C1 segment of cervical spinal cord (tissue), 14 donors: ENCODE results near the gene SIGLEC11.
A peak's percentile ranks its signal among the peaks of the same experiment; 100 is the strongest.
"Not testable (repeated sequence)": the region's sequence is repeated elsewhere in the genome, so short reads cannot be mapped to it uniquely, and the experiment has no call there.

Experiments used
- DNase-seq, 14 donors: peaks; one replicate each; lab custom pipeline; 2025; lab: John Stamatoyannopoulos, UW

Gene SIGLEC11

GRCh38 chr19:49960980-49961379 lies at the start of gene SIGLEC11:
TSS of gene SIGLEC11 (minus strand) at chr19:49961172. CDS start at chr19:49961081, 91 bp downstream.
- not testable (repeated sequence) for DNase-seq

GRCh38 chr19:50008532-50008931 lies 47.6 kb upstream of the SIGLEC11 start:
- no peak for DNase-seq

GRCh38 chr19:50007947-50008346 lies 47.0 kb upstream of the SIGLEC11 start:
- DNase-seq: no peak

DNA sequence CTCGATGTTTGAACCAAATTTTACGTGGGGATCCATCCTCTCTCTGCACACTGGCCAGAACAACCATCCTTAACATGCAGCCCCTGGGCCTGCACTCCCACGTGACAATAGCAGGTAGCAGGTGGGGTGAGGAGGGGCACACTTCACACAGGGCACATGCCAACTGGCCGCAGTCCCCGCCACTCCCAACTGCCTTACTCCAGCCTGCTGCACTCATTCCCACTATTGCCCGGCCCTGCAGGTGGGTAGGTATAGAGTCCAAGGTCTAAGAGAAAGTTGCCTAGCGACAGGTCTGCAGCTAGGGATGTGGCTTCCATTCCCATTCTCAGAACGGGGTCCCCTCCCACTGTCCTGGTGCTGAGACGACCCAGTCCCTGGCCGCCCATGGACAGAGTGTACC lies 46.2 kb upstream of the SIGLEC11 start:
- DNase-seq: no peak

DNA sequence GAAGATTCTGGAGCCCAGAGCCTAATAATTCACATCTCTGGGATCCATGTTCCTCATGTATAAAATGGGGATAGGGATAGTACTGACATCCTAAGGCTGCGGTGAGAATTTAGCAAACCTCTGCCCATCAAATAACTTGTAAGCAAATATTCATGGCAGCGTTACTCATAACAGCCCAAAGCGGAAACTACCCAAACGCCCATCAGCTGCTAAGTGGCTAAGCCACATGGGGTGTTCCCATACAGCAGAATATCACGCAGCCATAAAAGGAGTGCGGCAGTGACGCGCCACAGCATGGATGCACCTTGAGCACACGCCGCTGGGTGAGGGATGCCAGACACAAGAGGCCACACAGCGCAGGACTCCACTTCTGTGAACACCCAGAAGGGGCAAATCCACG lies 44.5 kb upstream of the SIGLEC11 start:
- DNase-seq: no peak

DNA sequence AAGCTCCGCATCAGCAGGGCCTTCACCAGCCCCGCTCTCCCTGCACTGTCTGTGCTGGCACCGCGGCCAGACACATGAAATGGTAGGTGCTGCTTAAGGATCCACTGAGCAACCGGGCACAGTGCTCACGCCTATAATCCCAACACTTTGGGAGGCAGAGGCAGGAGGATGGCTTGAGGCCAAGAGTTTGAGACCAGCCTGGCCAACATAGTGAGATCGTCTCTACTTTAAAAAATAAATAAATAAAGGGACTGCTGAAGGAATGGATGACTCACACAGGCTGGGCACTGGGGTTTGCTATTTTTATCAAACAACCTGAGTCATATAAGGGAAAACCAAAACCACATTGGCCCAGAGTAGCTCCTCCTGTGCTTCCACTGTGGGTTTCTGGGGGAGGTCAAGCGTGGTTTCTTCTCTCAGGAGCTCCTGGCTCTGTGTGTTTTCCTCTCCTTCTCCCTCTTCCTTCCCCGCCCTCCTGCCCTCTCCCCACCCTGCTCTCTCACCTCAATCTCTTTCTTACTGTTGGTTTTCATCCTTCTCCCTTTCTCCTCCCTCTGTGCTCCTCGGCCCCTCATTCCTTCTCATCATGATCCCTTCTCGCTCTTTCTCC lies 42.9 kb upstream of the SIGLEC11 start:
- peak in 2 of 14 donors; percentile 5 to 8 for DNase-seq

DNA sequence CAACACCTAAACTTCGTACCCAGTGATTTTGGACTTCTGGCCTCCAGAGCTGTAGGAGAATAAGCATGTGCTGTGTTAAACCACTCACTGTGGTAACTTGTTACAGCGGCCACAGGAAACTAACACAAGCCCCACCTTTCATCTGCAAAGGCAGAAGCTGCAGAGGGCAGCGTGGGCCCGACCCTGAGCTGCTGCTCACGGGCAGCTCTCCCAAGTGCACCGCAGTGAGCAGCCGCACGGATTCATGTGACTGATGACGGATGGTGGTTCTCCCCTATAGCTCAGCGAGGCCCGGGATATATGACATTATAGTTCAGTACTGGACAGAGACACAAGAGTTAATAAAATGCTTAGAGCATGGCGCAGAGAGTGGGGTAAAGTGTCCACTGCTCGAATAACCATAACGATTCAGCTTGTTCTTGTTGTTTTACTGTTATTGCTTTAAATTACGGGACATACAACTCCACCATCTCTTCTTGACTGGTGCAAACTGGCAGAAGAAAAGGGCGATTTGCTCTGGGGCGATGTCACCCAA lies 42.3 kb upstream of the SIGLEC11 start:
- DNase-seq: no peak

DNA sequence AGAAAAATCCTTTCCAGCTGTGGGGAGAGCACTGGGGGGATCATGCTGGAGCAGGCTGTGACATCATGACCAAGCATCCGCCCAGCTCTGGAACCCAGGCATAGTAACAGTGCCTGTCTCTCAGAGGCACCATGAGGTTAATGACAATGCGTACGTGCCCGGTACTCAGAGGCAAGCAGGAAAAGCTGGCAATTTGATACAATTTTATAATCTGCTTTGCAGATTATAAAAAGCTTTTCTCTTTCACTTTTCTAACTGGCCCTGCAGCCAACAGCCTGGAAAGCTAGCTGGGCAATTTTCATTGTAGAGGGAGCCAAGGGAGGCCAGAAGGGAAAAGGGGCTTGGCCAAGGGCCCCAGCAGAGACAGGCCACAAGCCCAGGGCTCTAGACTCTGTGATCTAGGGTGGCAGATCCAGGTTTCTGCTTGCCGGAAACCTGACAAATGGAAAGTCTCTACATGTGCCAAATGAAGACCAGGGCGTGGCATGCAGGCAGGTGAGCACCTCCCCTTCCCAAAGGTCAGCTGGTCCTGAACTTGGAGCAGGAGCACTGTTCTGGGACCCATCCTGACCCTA lies 41.5 kb upstream of the SIGLEC11 start:
- DNase-seq: peak in 3 of 14 donors; percentile 9 to 55 (median 14)

DNA sequence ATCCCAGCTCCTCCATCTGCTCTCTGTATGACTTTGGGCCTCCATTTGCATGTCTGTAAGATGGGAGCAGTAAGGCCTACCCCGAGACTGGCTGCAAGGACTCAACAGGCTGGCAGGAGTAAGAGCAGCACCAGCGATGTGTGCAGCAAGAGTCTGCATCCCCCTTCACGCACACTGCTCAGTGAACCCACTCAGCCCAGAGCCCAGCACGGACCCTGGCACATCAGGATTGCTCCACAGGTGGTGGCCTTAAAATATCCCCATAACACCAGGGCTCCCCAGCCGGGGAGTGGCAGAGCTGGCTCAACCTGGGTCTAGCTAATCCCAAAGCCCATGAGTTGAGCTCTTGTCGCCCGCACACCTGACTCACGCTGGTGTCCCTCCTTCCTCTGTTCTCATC lies 40.8 kb upstream of the SIGLEC11 start:
- no peak for DNase-seq

DNA sequence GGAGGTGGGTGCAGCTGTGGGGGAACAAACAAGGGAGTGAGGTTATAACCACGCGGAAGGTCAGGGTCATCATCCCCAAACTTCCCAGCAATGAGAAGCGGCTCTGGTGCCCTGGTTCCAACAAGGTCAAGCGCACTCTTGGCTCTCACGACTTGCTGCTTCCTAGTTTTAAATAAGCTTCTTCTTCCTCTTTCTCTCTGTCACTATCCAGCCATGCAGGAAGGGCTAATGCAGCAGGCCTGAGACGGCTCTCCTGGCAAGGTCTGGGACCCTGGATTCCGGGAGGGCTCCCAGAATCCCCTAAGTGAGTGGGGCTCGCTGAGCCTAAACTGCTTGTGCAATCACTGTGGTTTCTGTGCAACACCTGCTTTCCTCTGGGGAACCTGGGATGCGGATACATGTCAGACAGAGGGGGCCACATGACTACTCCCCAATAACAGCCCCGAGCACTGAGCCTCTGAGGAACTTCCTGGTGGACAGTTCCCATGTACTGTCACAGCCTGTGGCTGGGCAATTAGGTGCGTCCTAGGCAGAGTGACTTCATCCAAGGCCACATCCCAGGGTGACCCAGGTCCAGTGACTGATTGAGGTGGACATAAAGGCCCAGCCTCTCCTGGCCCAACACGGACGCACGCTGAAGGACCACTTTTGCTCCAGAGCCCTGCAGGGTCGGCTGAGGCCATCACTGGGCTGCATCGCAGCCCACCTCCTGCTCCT lies 40.0 kb upstream of the SIGLEC11 start:
- no peak for DNase-seq

- no peak for DNase-seq
These were observed 39.3 kb upstream of the SIGLEC11 start for GRCh38 chr19:50000038-50000840.

DNA sequence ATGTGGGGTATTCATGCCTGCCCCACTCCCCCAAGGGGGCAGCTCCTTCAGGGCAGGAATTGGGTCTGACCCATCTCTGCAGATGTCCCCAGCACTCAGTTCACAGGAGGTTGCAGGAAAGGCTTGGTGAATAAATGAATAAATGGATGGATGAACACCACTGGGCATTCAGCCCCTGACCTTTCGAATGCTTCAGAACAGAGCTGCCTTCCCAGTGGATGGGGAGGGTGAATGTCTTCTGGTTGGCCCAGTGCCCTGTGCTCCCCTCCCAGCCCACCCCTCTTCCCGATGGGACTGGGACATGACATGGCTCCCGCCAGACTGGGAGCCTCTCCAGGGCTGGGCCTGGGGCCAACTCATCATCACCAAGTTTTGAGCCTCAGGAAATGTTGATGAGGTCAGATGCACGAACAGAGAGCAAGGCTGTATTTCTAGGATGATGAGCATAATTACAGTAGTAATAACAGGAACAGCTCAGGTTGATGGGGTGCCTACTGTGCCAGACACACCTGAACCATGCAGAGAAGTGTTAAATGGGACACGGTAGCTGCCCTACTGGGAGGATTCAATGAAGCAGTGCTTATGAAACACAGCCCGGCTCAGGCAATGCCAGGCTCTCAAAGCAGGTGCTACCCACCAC lies 38.5 kb upstream of the SIGLEC11 start:
- DNase-seq: peak in 9 of 14 donors; percentile 2 to 64 (median 19)

GRCh38 chr19:49997709-49998108 lies 36.7 kb upstream of the SIGLEC11 start:
- peak in 1 of 14 donors; percentile 24 for DNase-seq

GRCh38 chr19:49988433-49988832 lies 27.5 kb upstream of the SIGLEC11 start:
- DNase-seq: no peak

DNA sequence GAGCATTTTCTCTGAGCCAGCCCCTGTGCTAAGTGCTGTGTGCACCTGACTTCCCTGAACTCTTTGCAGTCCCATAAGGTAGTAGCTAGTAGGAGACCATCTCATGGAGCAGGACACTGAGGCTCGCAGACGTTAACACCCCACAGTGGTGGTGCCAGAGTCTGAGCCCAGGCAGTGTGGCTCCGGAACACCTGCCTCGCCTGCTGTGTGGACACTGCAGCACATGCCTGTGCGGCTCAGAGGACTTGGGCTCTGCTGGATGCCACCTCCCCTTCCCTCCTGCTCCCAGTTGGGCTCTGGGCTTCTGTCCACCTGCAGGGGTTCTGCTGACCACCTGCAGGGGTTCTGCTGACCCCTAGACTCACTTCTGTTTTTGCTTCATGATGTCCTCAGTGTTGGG lies 27.0 kb upstream of the SIGLEC11 start:
- no peak for DNase-seq

GRCh38 chr19:49987159-49987698 lies 26.3 kb upstream of the SIGLEC11 start:
- DNase-seq: peak in 11 of 14 donors; percentile 6 to 74 (median 38)

- no peak for DNase-seq
These were observed 25.4 kb upstream of the SIGLEC11 start for GRCh38 chr19:49986354-49986753.

DNA sequence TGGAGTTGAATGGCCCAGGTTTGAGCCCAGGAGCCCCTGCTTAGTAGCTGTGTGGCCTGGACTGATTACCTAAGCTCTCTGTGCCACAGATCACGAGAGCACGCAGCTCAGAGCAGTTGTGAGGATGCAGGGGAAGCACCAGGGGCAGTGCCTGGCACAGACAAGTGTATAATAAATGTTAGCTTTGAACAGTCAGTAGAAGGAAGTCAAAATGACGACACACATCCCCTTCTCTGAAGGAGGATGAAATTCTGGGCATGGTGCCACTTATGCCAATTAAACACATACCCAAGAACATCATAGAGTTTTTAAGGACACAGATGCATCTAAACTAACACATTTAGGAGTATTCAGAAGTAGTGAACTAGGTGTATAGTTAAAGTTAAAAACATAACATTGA lies 24.9 kb upstream of the SIGLEC11 start:
- DNase-seq: no peak

- no peak for DNase-seq
These were observed 23.5 kb upstream of the SIGLEC11 start for GRCh38 chr19:49984491-49984890.

GRCh38 chr19:49983645-49984229 lies 22.8 kb upstream of the SIGLEC11 start:
- DNase-seq: peak in 10 of 14 donors; percentile 4 to 47 (median 10)
